ENCODE data around the gene LNX2. TPM values are rescaled to one million over a fixed set of nuclear protein-coding genes. Genes with fewer than 3 reads are reported as not detected.

The LNX2 gene
- total RNA-seq, 1 experiment from 2014 or later = 12.1 TPM

DNA sequence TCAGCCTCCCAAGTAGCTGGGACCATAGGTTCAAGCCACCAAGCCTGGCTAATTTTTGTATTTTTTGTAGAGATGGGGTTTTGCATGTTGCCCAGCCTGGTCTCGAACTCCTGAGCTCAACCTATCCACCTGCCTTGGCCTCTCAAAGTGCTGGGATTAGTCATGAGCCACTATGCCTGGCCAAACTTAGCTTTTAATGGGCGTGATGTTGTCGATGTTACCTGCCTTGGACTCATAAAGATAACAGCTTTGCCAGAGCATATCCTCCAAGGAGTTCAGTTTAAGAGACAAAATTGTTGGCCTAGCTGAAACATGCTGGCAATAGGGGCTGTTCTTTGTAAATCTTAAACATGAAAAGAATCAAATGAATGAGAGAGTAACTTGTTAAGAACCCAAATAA is 14.5 kb upstream of the LNX2 start:
- DNase-seq (ENCODE audit: low read depth, low spot score) = no peak
- no peak for TF ChIP-seq FOSL1 (IDR thresholded peaks at IDR 0.05; ENCODE audit: low read depth)
- TF ChIP-seq, protein P1, sequence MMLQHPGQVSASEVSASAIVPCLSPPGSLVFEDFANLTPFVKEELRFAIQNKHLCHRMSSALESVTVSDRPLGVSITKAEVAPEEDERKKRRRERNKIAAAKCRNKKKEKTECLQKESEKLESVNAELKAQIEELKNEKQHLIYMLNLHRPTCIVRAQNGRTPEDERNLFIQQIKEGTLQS (IDR thresholded peaks at IDR 0.05) = no peak
- Histone ChIP-seq H4K20me1 (ENCODE audit: insufficient read depth) (no peaks in the 10 kb centered on the region; the same call in 1 of the 2 replicates), H3K27me3 (ENCODE audit: insufficient read depth, low read length) (no peaks in the 10 kb centered on the region), H3K4me3 (replicated peaks in 1 of 2; ENCODE audit: low read depth in 1 of 2, low read length in 2 of 2) (no peak overlapping the region), H3K36me3 (ENCODE audit: control insufficient read depth in 1 of 2, insufficient read depth in 2 of 2, low read length in 2 of 2) (no peaks in the 10 kb centered on the region), H3K9me3 (ENCODE audit: control insufficient read depth in 1 of 2, insufficient read depth in 1 of 2, low read depth in 1 of 2, low read length in 2 of 2) (no peaks in the 10 kb centered on the region), H3K27ac (ENCODE audit: low read depth, low read length) (no peak overlapping the region), H3K4me2 (ENCODE audit: low read length) (no peak overlapping the region), H3K9me2 (ENCODE audit: insufficient read depth) (no peaks in the 10 kb centered on the region), H2AFZ (ENCODE audit: low read depth, low read length, poor library complexity, severe bottlenecking) (no peak overlapping the region), H3K79me2 (ENCODE audit: insufficient read depth, low read length) (peaks cover 70% of the 10 kb centered on the region), H3K4me1 (ENCODE audit: control insufficient read depth in 1 of 2, insufficient read depth in 2 of 2, low read length in 2 of 2) (no peaks in the 10 kb centered on the region), H3K9ac (ENCODE audit: low read length) (no peak overlapping the region)
- no TSS peak for BruUV-seq (replicated peaks)
- intact Hi-C loops (cut with micrococcal nuclease) = no loop called here
- CTCF ChIA-PET = no interaction called here
- POLR2A ChIA-PET = no interaction called here
- no peak for ATAC-seq
- RAD21 ChIA-PET (ENCODE audit: low non-redundant PET in 1 of 2, low total read pairs in 2 of 2, uncharacterized antibody in 2 of 2, unreplicated experiment in 2 of 2) = no interaction called here

DNA sequence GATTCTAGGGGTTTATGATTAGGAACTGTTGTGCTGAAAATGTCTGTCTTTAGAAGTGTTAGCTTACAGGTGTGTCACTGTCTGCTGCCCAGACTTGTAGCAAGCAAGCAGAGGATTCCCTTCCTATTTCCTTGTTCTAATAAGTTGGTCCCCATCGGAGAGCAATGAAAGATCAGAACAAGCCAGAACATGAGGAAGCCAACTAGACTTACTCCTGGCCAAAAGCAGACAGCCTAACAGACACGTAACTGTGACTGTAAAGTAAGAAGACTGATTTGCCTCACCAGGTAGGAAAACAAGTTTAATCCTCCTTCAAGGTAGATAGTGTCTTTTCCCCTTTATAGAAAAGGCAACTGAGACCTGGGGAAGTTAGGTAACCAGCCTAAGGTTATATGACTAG is 13.9 kb upstream of the LNX2 start:
- no peak overlapping the region for H3K4me2 ChIP-seq (ENCODE audit: low read length)
- H3K9me3 ChIP-seq (ENCODE audit: control insufficient read depth in 1 of 2, insufficient read depth in 1 of 2, low read depth in 1 of 2, low read length in 2 of 2) = no peaks in the 10 kb centered on the region
- H3K27me3 ChIP-seq (ENCODE audit: insufficient read depth, low read length) = no peaks in the 10 kb centered on the region
- H3K9me2 ChIP-seq (ENCODE audit: insufficient read depth) = no peaks in the 10 kb centered on the region
- H3K9ac ChIP-seq (ENCODE audit: low read length) = no peak overlapping the region
- intact Hi-C loops (cut with micrococcal nuclease) = no loop called here
- no peak overlapping the region for H2AFZ ChIP-seq (ENCODE audit: low read depth, low read length, poor library complexity, severe bottlenecking)
- DNase-seq (ENCODE audit: low read depth, low spot score) = no peak
- H3K27ac ChIP-seq (ENCODE audit: low read depth, low read length) = no peak overlapping the region
- RAD21 ChIA-PET (ENCODE audit: low non-redundant PET in 1 of 2, low total read pairs in 2 of 2, uncharacterized antibody in 2 of 2, unreplicated experiment in 2 of 2) = no interaction called here
- H3K4me1 ChIP-seq (ENCODE audit: control insufficient read depth in 1 of 2, insufficient read depth in 2 of 2, low read length in 2 of 2) = no peaks in the 10 kb centered on the region
- H3K4me3 ChIP-seq (replicated peaks in 1 of 2; ENCODE audit: low read depth in 1 of 2, low read length in 2 of 2) = no peak overlapping the region
- H3K79me2 ChIP-seq (ENCODE audit: insufficient read depth, low read length) = peaks cover 70% of the 10 kb centered on the region
- TF ChIP-seq TCF7L2 (IDR thresholded peaks at IDR 0.05; ENCODE audit: borderline replicate concordance, extremely low read depth, insufficient read depth, insufficient read length) (no peak), SRF (IDR thresholded peaks at IDR 0.05; ENCODE audit: low read depth) (no peak), POLR2A (IDR thresholded peaks at IDR 0.05; ENCODE audit: borderline replicate concordance, extremely low read depth, insufficient read depth, insufficient read length) (no peak), ELF1 (IDR thresholded peaks at IDR 0.05; ENCODE audit: borderline replicate concordance, low read depth) (no peak), EZH2 (IDR thresholded peaks at IDR 0.05) (no peak), CBX3 (IDR thresholded peaks at IDR 0.05; ENCODE audit: low read depth) (no peak), POLR2AphosphoS5 (IDR thresholded peaks at IDR 0.05; ENCODE audit: low read depth, low read length) (no peak), JUND (IDR thresholded peaks at IDR 0.05) (no peak), EGR1 (IDR thresholded peaks at IDR 0.05; ENCODE audit: low read depth) (no peak), ZNF274 (IDR thresholded peaks at IDR 0.05; ENCODE audit: low read depth, low read length) (no peak), SP1 (IDR thresholded peaks at IDR 0.05; ENCODE audit: low read depth) (no peak), YY1 (IDR thresholded peaks at IDR 0.05; ENCODE audit: extremely low read depth, insufficient replicate concordance, low read depth, low read length) (no peak), ZFX (IDR thresholded peaks at IDR 0.05) (no peak), EZH2phosphoT487 (IDR thresholded peaks at IDR 0.05; ENCODE audit: borderline replicate concordance) (no peak)
- TF ChIP-seq, protein P2, sequence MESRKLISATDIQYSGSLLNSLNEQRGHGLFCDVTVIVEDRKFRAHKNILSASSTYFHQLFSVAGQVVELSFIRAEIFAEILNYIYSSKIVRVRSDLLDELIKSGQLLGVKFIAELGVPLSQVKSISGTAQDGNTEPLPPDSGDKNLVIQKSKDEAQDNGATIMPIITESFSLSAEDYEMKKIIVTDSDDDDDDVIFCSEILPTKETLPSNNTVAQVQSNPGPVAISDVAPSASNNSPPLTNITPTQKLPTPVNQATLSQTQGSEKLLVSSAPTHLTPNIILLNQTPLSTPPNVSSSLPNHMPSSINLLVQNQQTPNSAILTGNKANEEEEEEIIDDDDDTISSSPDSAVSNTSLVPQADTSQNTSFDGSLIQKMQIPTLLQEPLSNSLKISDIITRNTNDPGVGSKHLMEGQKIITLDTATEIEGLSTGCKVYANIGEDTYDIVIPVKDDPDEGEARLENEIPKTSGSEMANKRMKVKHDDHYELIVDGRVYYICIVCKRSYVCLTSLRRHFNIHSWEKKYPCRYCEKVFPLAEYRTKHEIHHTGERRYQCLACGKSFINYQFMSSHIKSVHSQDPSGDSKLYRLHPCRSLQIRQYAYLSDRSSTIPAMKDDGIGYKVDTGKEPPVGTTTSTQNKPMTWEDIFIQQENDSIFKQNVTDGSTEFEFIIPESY (IDR thresholded peaks at IDR 0.05; ENCODE audit: extremely low read depth, insufficient replicate concordance, low read length) = no peak
- TF ChIP-seq, protein P1 (IDR thresholded peaks at IDR 0.05) = no peak
- H4K20me1 ChIP-seq (ENCODE audit: insufficient read depth) = no peaks in the 10 kb centered on the region; the same call in 1 of the 2 replicates
- POLR2A ChIA-PET = no interaction called here
- no TSS peak for BruUV-seq (replicated peaks)
- ATAC-seq = no peak
- CTCF ChIA-PET = no interaction called here
- no peaks in the 10 kb centered on the region for H3K36me3 ChIP-seq (ENCODE audit: control insufficient read depth in 1 of 2, insufficient read depth in 2 of 2, low read length in 2 of 2)
